Upper lobe of left lung (tissue), 6 donors: ENCODE measurements around the gene ARG2. TPM values are rescaled to one million over a fixed set of nuclear protein-coding genes. Genes with fewer than 3 reads are reported as not detected.
A peak's percentile ranks its signal among the peaks of the same experiment; 100 is the strongest.
"Not testable (repeated sequence)": the region's sequence is repeated elsewhere in the genome, so short reads cannot be mapped to it uniquely, and the experiment has no call there.

ENCODE experiments used
- ATAC-seq, 2 donors: fragments of 200-7000 bp; cut with Tn5 transposase; one replicate each; pipeline ENCODE4 v1.9.1; 2022; ENCODE audit warnings: mild to moderate bottlenecking in 2 of 2, moderate library complexity in 2 of 2; ENCODE audit not compliant: low FRiP score in 2 of 2
- DNase-seq, 2 donors: peaks; one replicate each; pipeline ENCODE4 v3.0.0-alpha.2; 2019 to 2020
- H3K27ac ChIP-seq, 4 donors: fragments of 200-600 bp; sonication (generic); one replicate each; pipeline ENCODE4 v1.5.1; 2016 to 2019
- H3K27me3 ChIP-seq, 4 donors: fragments of 200-600 bp; sonication (generic); one replicate each; pipeline ENCODE4 v1.5.1; 2017 to 2019
- H3K36me3 ChIP-seq, 4 donors: fragments of 200-600 bp; sonication (generic); one replicate each; pipeline ENCODE4 v1.5.1; 2016 to 2019
- H3K4me1 ChIP-seq, 4 donors: fragments of 200-600 bp; sonication (generic); one replicate each; pipeline ENCODE4 v1.5.1; 2018 to 2019
- H3K4me3 ChIP-seq, 4 donors: fragments of 200-600 bp; sonication (generic); one replicate each; pipeline ENCODE4 v1.5.1; 2017 to 2019; ENCODE audit warnings: mild to moderate bottlenecking in 2 of 4, moderate library complexity in 1 of 4
- H3K9me3 ChIP-seq, 4 donors: fragments of 200-600 bp; sonication (generic); one replicate each; pipeline ENCODE4 v1.5.1; 2018 to 2019
- CTCF ChIP-seq, 6 experiments: fragments of 450-650 bp in 4 of 6; fragments of 200-600 bp in 2 of 6; sonication (generic) in 2 of 6; IDR thresholded peaks; one replicate each; pipeline ENCODE4 v1.5.1; 2016 to 2019; ENCODE audit warnings: antibody characterized with exemption in 6 of 6
- EP300 ChIP-seq, 4 donors: sonication (generic); formaldehyde crosslinking; IDR thresholded peaks; one replicate each; pipeline ENCODE4 v1.5.1; 2017; ENCODE audit warnings: antibody characterized with exemption in 4 of 4, control low read depth in 2 of 4
- POLR2A ChIP-seq, 4 donors: fragments of 450-650 bp; IDR thresholded peaks; one replicate each; pipeline ENCODE4 v1.5.1; 2016 to 2017; ENCODE audit warnings: antibody characterized with exemption in 4 of 4, mild to moderate bottlenecking in 2 of 4
- POLR2AphosphoS5 ChIP-seq, 2 donors: sonication (generic); formaldehyde crosslinking; IDR thresholded peaks; one replicate each; pipeline ENCODE4 v1.5.1; 2017; ENCODE audit warnings: antibody characterized with exemption in 2 of 2
- WGBS, 2 donors: methylation state at CpG; one replicate each; pipeline ENCODE4 v1.1.5; 2017 to 2018; 5-methylcytosine and 5-hydroxymethylcytosine counted together
- total RNA-seq, 6 donors: library from RNA; depleted of rRNA in 4 of 6; stranded (reverse); fragments of >200 nt in 4 of 6; gene quantifications; one replicate each; pipeline versions ENCODE4 v1.1.0 to v1.2.1, GENCODE V29; 2016 to 2021
- donor health status: DM: no; HTN: no; CAD: no; lungs with moderate emphysema.
- donor health status: DM: no; HTN: yes; CAD: no; lungs with severe emphysema.

The ARG2 gene
- total RNA-seq, 6 donors from 2014 or later = 1.1 to 11.7 (median 8.6) TPM; not detected in 1

DNA sequence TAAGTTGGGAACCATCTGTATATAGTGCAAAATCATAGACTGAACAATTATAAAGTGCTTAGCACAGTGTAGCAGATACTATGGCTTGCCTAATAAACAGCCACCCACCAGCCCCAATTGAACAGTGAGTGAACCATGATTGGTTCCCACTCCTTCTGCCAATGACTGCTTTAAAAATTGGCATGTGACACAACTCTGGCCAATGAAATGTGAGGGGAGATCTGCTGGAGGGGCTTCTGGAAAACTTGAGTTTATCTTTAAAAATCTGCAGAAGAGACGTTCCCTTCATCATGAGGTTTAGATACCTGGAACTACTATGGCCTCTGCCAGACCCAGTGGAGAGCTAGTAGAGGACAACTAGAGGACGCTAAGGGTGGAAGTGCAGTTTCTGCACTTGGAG, 24.3 kb upstream of the ARG2 start:
- no peak for TF ChIP-seq POLR2AphosphoS5 (IDR thresholded peaks at IDR 0.05)
- no peak for TF ChIP-seq CTCF (IDR thresholded peaks at IDR 0.05)
- TF ChIP-seq EP300 (IDR thresholded peaks at IDR 0.05) = no peak
- no peak for TF ChIP-seq POLR2A (IDR thresholded peaks at IDR 0.05)
- DNase-seq = no peak
- Histone ChIP-seq H3K4me1 (peaks cover under 1 to 12% (median 8%) of the 10 kb centered on the region in 4 donors), H3K27ac (no peak overlapping the region), H3K4me3 (no peak overlapping the region), H3K27me3 (no peaks in the 10 kb centered on the region), H3K36me3 (peaks cover 13 to 42% (median 24%) of the 10 kb centered on the region in 4 donors), H3K9me3 (no peaks in the 10 kb centered on the region)
- no peak for ATAC-seq
- 89 to 95% methylated on average over 2 of the region's 2 CpGs for WGBS, 2 donors

GRCh38 chr14:67599698-67600561, 19.8 kb upstream of the ARG2 start, which contains the start of gene PIGH:
Gene PIGH (minus strand): TSS chr14:67600268. CDS start chr14:67600203, 65 bp downstream.
- peak; percentile 88 to 99 for DNase-seq
- Histone ChIP-seq H3K4me3 (peak within 1 kb of the TSS; percentile 60 to 73 (median 66)), H3K4me1 (peaks cover 5 to 14% (median 10%) of the 10 kb centered on the region in 4 donors), H3K9me3 (no peaks in the 10 kb centered on the region), H3K27ac (peak within 1 kb of the TSS; percentile 78 to 84 (median 84)), H3K27me3 (no peaks in the 10 kb centered on the region), H3K36me3 (no peaks in the 10 kb centered on the region)
- peak; percentile 97 to 100 for ATAC-seq
- no peak for TF ChIP-seq EP300 (IDR thresholded peaks at IDR 0.05)
- peak; percentile 87 to 91 for TF ChIP-seq POLR2AphosphoS5 (IDR thresholded peaks at IDR 0.05)
- TF ChIP-seq CTCF (IDR thresholded peaks at IDR 0.05) = peak; percentile 43 to 88 (median 73)
- peak in 2 of 4 donors; percentile 83 to 90 for TF ChIP-seq POLR2A (IDR thresholded peaks at IDR 0.05)
- WGBS, 2 donors = 9 to 15% methylated on average over 21 to 34 of the region's 77 CpGs

- ATAC-seq, H3K27me3 ChIP-seq, H3K9me3 ChIP-seq, H3K36me3 ChIP-seq: not testable (repeated sequence)
- peaks cover 5 to 14% (median 10%) of the 10 kb centered on the region in 4 donors for H3K4me1 ChIP-seq
- peak in 1 of 2 donors; percentile 50 for DNase-seq
- H3K4me3 ChIP-seq = peak overlapping the region in 3 of 4 donors; percentile 60 to 73 (median 69)
- 90 to 91% methylated on average over 21 of the region's 21 CpGs for WGBS, 2 donors
- peak overlapping the region; percentile 78 to 84 (median 84) for H3K27ac ChIP-seq
Observed at GRCh38 chr14:67600562-67600974, 19.2 kb upstream of the ARG2 start.

GRCh38 chr14:67602076-67602475, 17.6 kb upstream of the ARG2 start:
- no peak for DNase-seq
- WGBS, 2 donors = 72 to 80% methylated on average over 7 of the region's 7 CpGs
- Histone ChIP-seq H3K27ac (no peak overlapping the region), H3K4me3 (no peak overlapping the region), H3K36me3 (no peaks in the 10 kb centered on the region), H3K9me3 (no peaks in the 10 kb centered on the region), H3K27me3 (no peaks in the 10 kb centered on the region), H3K4me1 (peaks cover 5 to 14% (median 10%) of the 10 kb centered on the region in 4 donors)
- TF ChIP-seq EP300 (IDR thresholded peaks at IDR 0.05) (no peak), CTCF (IDR thresholded peaks at IDR 0.05) (no peak), POLR2A (IDR thresholded peaks at IDR 0.05) (no peak), POLR2AphosphoS5 (IDR thresholded peaks at IDR 0.05) (no peak)
- no peak for ATAC-seq

GRCh38 chr14:67602995-67603545, 16.6 kb upstream of the ARG2 start:
- no peak for TF ChIP-seq CTCF (IDR thresholded peaks at IDR 0.05)
- H3K9me3 ChIP-seq = no peaks in the 10 kb centered on the region
- H3K4me3 ChIP-seq = no peak overlapping the region
- peaks cover 5 to 14% (median 9%) of the 10 kb centered on the region in 4 donors for H3K4me1 ChIP-seq
- no peak for ATAC-seq
- H3K27ac ChIP-seq = no peak overlapping the region
- 65 to 70% methylated on average over 5 of the region's 5 CpGs for WGBS, 2 donors
- no peaks in the 10 kb centered on the region for H3K27me3 ChIP-seq
- DNase-seq = no peak
- no peaks in the 10 kb centered on the region for H3K36me3 ChIP-seq
